Liver (tissue), 9 donors: ENCODE measurements around the gene DYNLT3. TPM values are rescaled to one million over a fixed set of nuclear protein-coding genes. Genes with fewer than 3 reads are reported as not detected.

Source experiments
- DNase-seq: peaks from one replicate; pipeline ENCODE4 v3.0.0-alpha.2; 2017; ENCODE audit warnings: low spot score
- H3K27ac ChIP-seq, 2 donors: one replicate each; pipeline ENCODE4 v1.7.0; 2013; ENCODE audit warnings: inconsistent platforms in 2 of 2, low read length in 2 of 2, control low read depth in 1 of 2, low read depth in 1 of 2, mild to moderate bottlenecking in 1 of 2
- H3K27me3 ChIP-seq, 4 donors: one replicate each; pipeline versions ENCODE4 v1.6.1 to v1.7.0; 2013; ENCODE audit warnings: low read length in 3 of 4, inconsistent platforms in 1 of 4, mild to moderate bottlenecking in 1 of 4, moderate library complexity in 1 of 4; ENCODE audit not compliant: control insufficient read depth in 4 of 4, insufficient read depth in 4 of 4
- H3K36me3 ChIP-seq, 4 donors: one replicate each; pipeline versions ENCODE4 v1.6.1 to v1.7.0; 2013; ENCODE audit warnings: low read length in 3 of 4, mild to moderate bottlenecking in 3 of 4, low read depth in 1 of 4, moderate library complexity in 1 of 4; ENCODE audit not compliant: control insufficient read depth in 4 of 4, insufficient read depth in 3 of 4
- H3K4me1 ChIP-seq, 4 donors: one replicate each; pipeline versions ENCODE4 v1.6.1 to v1.7.0; 2013; ENCODE audit warnings: low read length in 3 of 4, mild to moderate bottlenecking in 3 of 4, moderate library complexity in 1 of 4; ENCODE audit not compliant: control insufficient read depth in 4 of 4, insufficient read depth in 4 of 4
- H3K4me3 ChIP-seq, 3 donors: one replicate each; pipeline versions ENCODE4 v1.6.1 to v1.7.0; 2013; ENCODE audit warnings: low read length in 3 of 3, control low read depth in 1 of 3, low read depth in 1 of 3, mild to moderate bottlenecking in 1 of 3
- H3K9ac ChIP-seq, 2 donors: one replicate each; pipeline ENCODE4 v1.7.0; 2013; ENCODE audit warnings: low read length in 2 of 2, mild to moderate bottlenecking in 2 of 2, moderate library complexity in 2 of 2, control low read depth in 1 of 2, low read depth in 1 of 2
- H3K9me3 ChIP-seq, 4 donors: one replicate each; pipeline versions ENCODE4 v1.6.1 to v1.7.0; 2013; ENCODE audit warnings: low read length in 3 of 4; ENCODE audit not compliant: control insufficient read depth in 4 of 4
- ATF3 ChIP-seq: IDR thresholded peaks from 2 replicates; pipeline ENCODE4 v1.6.1; 2016; ENCODE audit warnings: antibody characterized with exemption
- EGR1 ChIP-seq, 2 donors: IDR thresholded peaks; 2 replicates each; pipeline ENCODE4 v1.6.1; 2016 to 2018; ENCODE audit warnings: antibody characterized with exemption in 2 of 2, low read depth in 2 of 2
- FOXA1 ChIP-seq: IDR thresholded peaks from 2 replicates; pipeline ENCODE4 v1.6.1; 2016; ENCODE audit warnings: antibody characterized with exemption
- FOXA2 ChIP-seq: IDR thresholded peaks from 2 replicates; pipeline ENCODE4 v1.6.1; 2016; ENCODE audit warnings: antibody characterized with exemption
- GABPA ChIP-seq, 2 donors: IDR thresholded peaks in 1 of 2; conservative IDR thresholded peaks in 1 of 2; 2 replicates each; pipeline ENCODE4 v1.6.1; 2016; ENCODE audit warnings: antibody characterized with exemption in 2 of 2, mild to moderate bottlenecking in 1 of 2, moderate library complexity in 1 of 2
- JUND ChIP-seq, 2 donors: IDR thresholded peaks; 2 replicates each; pipeline ENCODE4 v1.6.1; 2016; ENCODE audit warnings: antibody characterized with exemption in 2 of 2
- NR2F2 ChIP-seq: IDR thresholded peaks from 2 replicates; pipeline ENCODE4 v1.6.1; 2016; ENCODE audit warnings: antibody characterized with exemption
- RAD21 ChIP-seq, 2 donors: IDR thresholded peaks; 2 replicates each; pipeline ENCODE4 v1.6.1; 2016; ENCODE audit warnings: antibody characterized with exemption in 2 of 2, mild to moderate bottlenecking in 2 of 2
- RXRA ChIP-seq, 2 donors: IDR thresholded peaks; 2 replicates each; pipeline ENCODE4 v1.6.1; 2017 to 2018; ENCODE audit warnings: antibody characterized with exemption in 2 of 2, mild to moderate bottlenecking in 1 of 2
- SP1 ChIP-seq: IDR thresholded peaks from 2 replicates; pipeline ENCODE4 v1.6.1; 2018; ENCODE audit warnings: antibody characterized with exemption, mild to moderate bottlenecking
- TAF1 ChIP-seq: conservative IDR thresholded peaks from 2 replicates; pipeline ENCODE4 v1.6.1; 2016; ENCODE audit warnings: antibody characterized with exemption, mild to moderate bottlenecking
- YY1 ChIP-seq: IDR thresholded peaks from 2 replicates; pipeline ENCODE4 v1.6.1; 2016; ENCODE audit warnings: antibody characterized with exemption, mild to moderate bottlenecking
- ZBTB33 ChIP-seq: IDR thresholded peaks from 2 replicates; pipeline ENCODE4 v1.6.1; 2016; ENCODE audit warnings: antibody characterized with exemption
- WGBS: extraction: QIAGEN DNeasy Blood & Tissue Kit; methylation state at CpG from one replicate; pipeline ENCODE4 v1.1.7; 2013; 5-methylcytosine and 5-hydroxymethylcytosine counted together
- polyA plus RNA-seq, 2 donors: library from polyadenylated mRNA; stranded (reverse) in 1 of 2; unstranded in 1 of 2; fragments of 200-250 nt in 1 of 2; fragments of >200 nt in 1 of 2; fragmentation: Nextera tagmentation in 1 of 2; extraction: Ambion mirVana in 1 of 2; gene quantifications; one replicate each; pipeline versions ENCODE4 v1.2.1 to v1.2.3, GENCODE V29; 2013 to 2015
- total RNA-seq, 2 donors: library from RNA; depleted of rRNA; stranded (reverse); fragments of >200 nt; gene quantifications; one replicate each; pipeline ENCODE4 v1.2.3, GENCODE V29; 2014
- TF ChIP-seq, protein P1 (sequence below): fragments of 150-350 bp; IDR thresholded peaks from 2 replicates; pipeline ENCODE4 v1.5.1; 2017; ENCODE audit warnings: improper control_type of control experiment, low read depth, low read length; ENCODE audit not compliant: missing input control
- TF ChIP-seq, protein P2 (sequence below): IDR thresholded peaks from 2 replicates; pipeline ENCODE4 v1.6.1; 2016; ENCODE audit warnings: antibody characterized with exemption, mild to moderate bottlenecking
- donor health status: healthy.
- donor health status: healthy.
- donor health status: healthy.
- donor health status: healthy.
- donor health status: healthy.

Gene DYNLT3
- total and polyA plus RNA-seq, 4 donors, result 9.5 to 20.7 (median 13.4) TPM

DNA sequence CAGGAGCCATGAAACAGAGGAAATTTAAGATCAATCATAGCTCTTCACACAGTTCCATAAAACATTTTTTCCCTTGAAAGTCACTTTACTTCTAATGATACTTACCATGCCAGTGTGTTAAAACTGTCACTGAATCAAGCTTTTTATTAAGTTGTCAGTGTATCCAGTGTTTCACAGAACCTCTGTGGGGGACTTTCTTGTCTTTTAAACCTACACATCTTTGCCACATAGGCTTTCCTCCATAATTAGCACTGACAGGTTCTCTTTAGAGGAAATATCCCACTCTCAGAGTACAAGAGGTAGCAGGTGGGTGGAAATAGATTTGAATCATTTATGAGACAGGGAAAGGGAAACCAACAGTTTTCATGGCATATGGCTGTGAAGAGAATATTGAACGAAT, 25.8 kb upstream of the DYNLT3 start (continued):
- no peak for TF ChIP-seq ZBTB33
- TF ChIP-seq TAF1, result no peak
- TF ChIP-seq SP1, result no peak
- TF ChIP-seq EGR1 (IDR thresholded peaks at IDR 0.05; ENCODE audit: low read depth in 2 of 2), result no peak
- no peak for TF ChIP-seq NR2F2
- no peak for TF ChIP-seq FOXA2
- no peak for TF ChIP-seq ATF3
- TF ChIP-seq GABPA (IDR thresholded peaks at IDR 0.05 in 1 of 2, conservative IDR thresholded peaks at IDR 0.05 in 1 of 2), result no peak
- no peak for TF ChIP-seq RXRA (IDR thresholded peaks at IDR 0.05)
- TF ChIP-seq FOXA1, result no peak
- no peak for TF ChIP-seq RAD21 (IDR thresholded peaks at IDR 0.05)

DNA sequence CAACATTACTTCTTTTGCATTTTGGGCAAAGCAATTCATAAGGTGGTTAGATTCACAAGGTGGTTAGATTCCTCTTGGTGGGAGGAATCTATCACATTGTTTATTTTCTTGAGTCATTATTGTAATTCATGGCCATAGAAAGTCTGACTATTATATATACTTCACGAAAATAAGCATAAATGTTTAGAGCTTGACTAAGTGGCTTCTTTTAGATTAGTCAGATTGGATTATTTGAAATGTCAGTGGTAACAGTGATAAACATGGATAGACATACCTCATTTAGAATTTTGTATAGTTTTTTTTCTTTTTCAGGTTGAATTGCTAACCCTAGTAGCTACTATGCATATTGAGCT, 24.9 kb upstream of the DYNLT3 start:
- TF ChIP-seq, protein P1, sequence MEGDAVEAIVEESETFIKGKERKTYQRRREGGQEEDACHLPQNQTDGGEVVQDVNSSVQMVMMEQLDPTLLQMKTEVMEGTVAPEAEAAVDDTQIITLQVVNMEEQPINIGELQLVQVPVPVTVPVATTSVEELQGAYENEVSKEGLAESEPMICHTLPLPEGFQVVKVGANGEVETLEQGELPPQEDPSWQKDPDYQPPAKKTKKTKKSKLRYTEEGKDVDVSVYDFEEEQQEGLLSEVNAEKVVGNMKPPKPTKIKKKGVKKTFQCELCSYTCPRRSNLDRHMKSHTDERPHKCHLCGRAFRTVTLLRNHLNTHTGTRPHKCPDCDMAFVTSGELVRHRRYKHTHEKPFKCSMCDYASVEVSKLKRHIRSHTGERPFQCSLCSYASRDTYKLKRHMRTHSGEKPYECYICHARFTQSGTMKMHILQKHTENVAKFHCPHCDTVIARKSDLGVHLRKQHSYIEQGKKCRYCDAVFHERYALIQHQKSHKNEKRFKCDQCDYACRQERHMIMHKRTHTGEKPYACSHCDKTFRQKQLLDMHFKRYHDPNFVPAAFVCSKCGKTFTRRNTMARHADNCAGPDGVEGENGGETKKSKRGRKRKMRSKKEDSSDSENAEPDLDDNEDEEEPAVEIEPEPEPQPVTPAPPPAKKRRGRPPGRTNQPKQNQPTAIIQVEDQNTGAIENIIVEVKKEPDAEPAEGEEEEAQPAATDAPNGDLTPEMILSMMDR, result no peak
- TF ChIP-seq YY1 (no peak), FOXA1 (no peak), RAD21 (IDR thresholded peaks at IDR 0.05) (no peak), JUND (IDR thresholded peaks at IDR 0.05) (no peak), RXRA (IDR thresholded peaks at IDR 0.05) (no peak), GABPA (IDR thresholded peaks at IDR 0.05 in 1 of 2, conservative IDR thresholded peaks at IDR 0.05 in 1 of 2) (no peak), EGR1 (IDR thresholded peaks at IDR 0.05; ENCODE audit: low read depth in 2 of 2) (no peak), ZBTB33 (no peak), TAF1 (no peak), SP1 (no peak), NR2F2 (no peak), FOXA2 (no peak), ATF3 (no peak)
- TF ChIP-seq, protein P2, sequence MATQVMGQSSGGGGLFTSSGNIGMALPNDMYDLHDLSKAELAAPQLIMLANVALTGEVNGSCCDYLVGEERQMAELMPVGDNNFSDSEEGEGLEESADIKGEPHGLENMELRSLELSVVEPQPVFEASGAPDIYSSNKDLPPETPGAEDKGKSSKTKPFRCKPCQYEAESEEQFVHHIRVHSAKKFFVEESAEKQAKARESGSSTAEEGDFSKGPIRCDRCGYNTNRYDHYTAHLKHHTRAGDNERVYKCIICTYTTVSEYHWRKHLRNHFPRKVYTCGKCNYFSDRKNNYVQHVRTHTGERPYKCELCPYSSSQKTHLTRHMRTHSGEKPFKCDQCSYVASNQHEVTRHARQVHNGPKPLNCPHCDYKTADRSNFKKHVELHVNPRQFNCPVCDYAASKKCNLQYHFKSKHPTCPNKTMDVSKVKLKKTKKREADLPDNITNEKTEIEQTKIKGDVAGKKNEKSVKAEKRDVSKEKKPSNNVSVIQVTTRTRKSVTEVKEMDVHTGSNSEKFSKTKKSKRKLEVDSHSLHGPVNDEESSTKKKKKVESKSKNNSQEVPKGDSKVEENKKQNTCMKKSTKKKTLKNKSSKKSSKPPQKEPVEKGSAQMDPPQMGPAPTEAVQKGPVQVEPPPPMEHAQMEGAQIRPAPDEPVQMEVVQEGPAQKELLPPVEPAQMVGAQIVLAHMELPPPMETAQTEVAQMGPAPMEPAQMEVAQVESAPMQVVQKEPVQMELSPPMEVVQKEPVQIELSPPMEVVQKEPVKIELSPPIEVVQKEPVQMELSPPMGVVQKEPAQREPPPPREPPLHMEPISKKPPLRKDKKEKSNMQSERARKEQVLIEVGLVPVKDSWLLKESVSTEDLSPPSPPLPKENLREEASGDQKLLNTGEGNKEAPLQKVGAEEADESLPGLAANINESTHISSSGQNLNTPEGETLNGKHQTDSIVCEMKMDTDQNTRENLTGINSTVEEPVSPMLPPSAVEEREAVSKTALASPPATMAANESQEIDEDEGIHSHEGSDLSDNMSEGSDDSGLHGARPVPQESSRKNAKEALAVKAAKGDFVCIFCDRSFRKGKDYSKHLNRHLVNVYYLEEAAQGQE, result no peak

More for the DNA sequence above, 24.9 kb upstream of the DYNLT3 start:
- WGBS, result 93% methylated on average over 1 of the region's 1 CpG
- no peaks in the 10 kb centered on the region for H3K9me3 ChIP-seq
- H3K27me3 ChIP-seq, result no peaks in the 10 kb centered on the region
- no peak overlapping the region for H3K4me3 ChIP-seq
- no peak for DNase-seq
- peak overlapping the region in 1 of 2 donors; percentile 18 for H3K27ac ChIP-seq
- H3K9ac ChIP-seq, result no peak overlapping the region
- peaks cover 0 to 2% (median 0%) of the 10 kb centered on the region in 4 donors for H3K36me3 ChIP-seq
- H3K4me1 ChIP-seq, result peaks cover 0 to 3% (median under 1%) of the 10 kb centered on the region in 4 donors
